PC-3 (cell line): ENCODE data around the gene MRTFA.

Source experiments
- EZH2 ChIP-seq: fragments of 300-600 bp; sonication (generic); IDR thresholded peaks from one replicate; pipeline ENCODE4 v1.6.1; 2017; ENCODE audit warnings: antibody characterized with exemption, mild to moderate bottlenecking, low read length; ENCODE audit not compliant: unreplicated experiment
- EZH2phosphoT487 ChIP-seq: fragments of 300-600 bp; sonication (generic); IDR thresholded peaks from 2 replicates; pipeline ENCODE4 v1.6.1; 2018; ENCODE audit warnings: mild to moderate bottlenecking, antibody characterized with exemption, low read length, borderline replicate concordance
- TF ChIP-seq, protein P1 (sequence below): fragments of 300-600 bp; sonication (generic); conservative IDR thresholded peaks from 2 replicates; pipeline ENCODE4 v1.5.1; 2017; ENCODE audit warnings: antibody characterized with exemption, low read depth, mild to moderate bottlenecking, low read length

DNA sequence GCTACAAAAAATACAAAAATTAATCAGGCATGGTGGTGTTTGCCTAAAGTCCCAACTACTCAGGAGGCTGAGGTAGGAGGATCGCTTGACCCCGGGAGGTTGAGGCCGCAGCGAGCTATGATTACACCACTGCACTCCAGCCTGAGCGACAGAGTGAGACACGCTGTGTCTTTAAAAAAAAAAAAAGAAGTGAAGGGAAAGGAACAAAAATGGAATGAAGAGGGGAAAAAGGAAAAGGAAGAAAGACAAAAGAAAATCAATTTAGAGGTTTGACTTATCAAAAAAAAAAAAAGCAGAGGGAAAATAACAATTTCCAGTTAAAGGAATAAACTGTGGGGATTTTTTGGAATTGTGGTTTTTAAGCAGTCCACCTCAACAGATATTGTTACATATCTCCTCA lies 36.8 kb downstream of the MRTFA start:
- TF ChIP-seq, protein P1, sequence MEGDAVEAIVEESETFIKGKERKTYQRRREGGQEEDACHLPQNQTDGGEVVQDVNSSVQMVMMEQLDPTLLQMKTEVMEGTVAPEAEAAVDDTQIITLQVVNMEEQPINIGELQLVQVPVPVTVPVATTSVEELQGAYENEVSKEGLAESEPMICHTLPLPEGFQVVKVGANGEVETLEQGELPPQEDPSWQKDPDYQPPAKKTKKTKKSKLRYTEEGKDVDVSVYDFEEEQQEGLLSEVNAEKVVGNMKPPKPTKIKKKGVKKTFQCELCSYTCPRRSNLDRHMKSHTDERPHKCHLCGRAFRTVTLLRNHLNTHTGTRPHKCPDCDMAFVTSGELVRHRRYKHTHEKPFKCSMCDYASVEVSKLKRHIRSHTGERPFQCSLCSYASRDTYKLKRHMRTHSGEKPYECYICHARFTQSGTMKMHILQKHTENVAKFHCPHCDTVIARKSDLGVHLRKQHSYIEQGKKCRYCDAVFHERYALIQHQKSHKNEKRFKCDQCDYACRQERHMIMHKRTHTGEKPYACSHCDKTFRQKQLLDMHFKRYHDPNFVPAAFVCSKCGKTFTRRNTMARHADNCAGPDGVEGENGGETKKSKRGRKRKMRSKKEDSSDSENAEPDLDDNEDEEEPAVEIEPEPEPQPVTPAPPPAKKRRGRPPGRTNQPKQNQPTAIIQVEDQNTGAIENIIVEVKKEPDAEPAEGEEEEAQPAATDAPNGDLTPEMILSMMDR = no peak
- no peak for TF ChIP-seq EZH2
- TF ChIP-seq EZH2phosphoT487 = no peak
